ENCODE measurements around the gene KSR2. TPM values are rescaled to one million over a fixed set of nuclear protein-coding genes. Genes with fewer than 3 reads are reported as not detected.

KSR2 gene
- total RNA-seq, 1 experiment from 2014 or later, result 0.15 TPM

- no peak for TF ChIP-seq CTCF (IDR thresholded peaks at IDR 0.05)
- no peak for TF ChIP-seq REST (IDR thresholded peaks at IDR 0.05; ENCODE audit: insufficient read depth in 1 of 2, low read depth in 2 of 2, low read length in 1 of 2)
- no peak for TF ChIP-seq TCF7L2 (IDR thresholded peaks at IDR 0.05; ENCODE audit: low read depth, low read length)
- ATAC-seq, result no peak
- Histone ChIP-seq H3K9me3 (ENCODE audit: control insufficient read depth, insufficient read depth, low read depth, low read length) (no peaks in the 10 kb centered on the region), H3K4me3 (ENCODE audit: low read depth in 2 of 2, low read length in 2 of 2) (no peak overlapping the region), H3K36me3 (ENCODE audit: control insufficient read depth, insufficient read depth, low read length) (no peaks in the 10 kb centered on the region), H3K4me1 (ENCODE audit: control insufficient read depth, insufficient read depth, low read length) (no peaks in the 10 kb centered on the region), H3K27me3 (ENCODE audit: control insufficient read depth, insufficient read depth, low read length) (no peaks in the 10 kb centered on the region), H3K27ac (ENCODE audit: low read length) (no peak overlapping the region)
- in situ Hi-C loops (cut with HindIII; ENCODE audit: low pct_unique_long_range_greater_than_20kb, low sequenced_read_pairs) (no loop called here), intact Hi-C loops (cut with micrococcal nuclease; ENCODE audit: unreplicated experiment) (loop anchor here (10.0 kb wide), 1 partner anchor 445 kb away; no protein-coding TSS in a partner anchor)
- CTCF ChIA-PET, result no interaction called here
- no TSS peak for BruUV-seq (replicated peaks)
- POLR2A ChIA-PET, result no interaction called here
- no peak for DNase-seq (ENCODE audit: low read depth, low spot score)
These were observed 289.0 kb downstream of the KSR2 start for GRCh38 chr12:117679776-117680175.

GRCh38 chr12:117674763-117675162, 294.0 kb downstream of the KSR2 start:
- H3K27me3 ChIP-seq (ENCODE audit: control insufficient read depth, insufficient read depth, low read length), result peaks cover 2% of the 10 kb centered on the region; the same call in 1 of the 2 replicates
- TF ChIP-seq POLR2AphosphoS5 (IDR thresholded peaks at IDR 0.05; ENCODE audit: low read depth, low read length) (no peak), REST (IDR thresholded peaks at IDR 0.05; ENCODE audit: insufficient read depth in 1 of 2, low read depth in 2 of 2, low read length in 1 of 2) (no peak), TCF7L2 (IDR thresholded peaks at IDR 0.05; ENCODE audit: low read depth, low read length) (no peak), SIN3A (IDR thresholded peaks at IDR 0.05; ENCODE audit: borderline replicate concordance, insufficient read depth, low read depth, low read length) (no peak), CTCF (IDR thresholded peaks at IDR 0.05) (no peak)
- H3K36me3 ChIP-seq (ENCODE audit: control insufficient read depth, insufficient read depth, low read length), result no peaks in the 10 kb centered on the region
- ChIA-PET POLR2A (no interaction called here), CTCF (no interaction called here)
- DNase-seq (ENCODE audit: low read depth, low spot score) (no peak), ATAC-seq (no peak)
- no peak overlapping the region for H3K4me3 ChIP-seq (ENCODE audit: low read depth in 2 of 2, low read length in 2 of 2)
- intact Hi-C loops (cut with micrococcal nuclease; ENCODE audit: unreplicated experiment) (loop anchor here (5.0 to 10.0 kb wide), 2 partner anchors 307 to 440 kb away; no protein-coding TSS in a partner anchor), in situ Hi-C loops (cut with HindIII; ENCODE audit: low pct_unique_long_range_greater_than_20kb, low sequenced_read_pairs) (no loop called here)
- no peaks in the 10 kb centered on the region for H3K4me1 ChIP-seq (ENCODE audit: control insufficient read depth, insufficient read depth, low read length)
- BruUV-seq (replicated peaks), result no TSS peak
- no peaks in the 10 kb centered on the region for H3K9me3 ChIP-seq (ENCODE audit: control insufficient read depth, insufficient read depth, low read depth, low read length)
- no peak overlapping the region for H3K27ac ChIP-seq (ENCODE audit: low read length)
